GM12864 (cell line): ENCODE data around the gene CBX5.

Experiments used
- DNase-seq: peaks from one replicate; pipeline ENCODE4 v3.0.0-alpha.2; 2011; ENCODE audit warnings: low read depth
- H3K4me3 ChIP-seq: 2 replicates; pipeline ENCODE4 v1.5.1; 2011; ENCODE audit warnings: mild to moderate bottlenecking, low read depth, low read length, control low read depth
- TF ChIP-seq, protein P1 (sequence below): IDR thresholded peaks from 2 replicates; pipeline ENCODE4 v1.5.1; 2011; ENCODE audit warnings: low read depth, mild to moderate bottlenecking, moderate library complexity, low read length, control low read depth, inconsistent platforms; ENCODE audit errors: missing control alignments

Gene CBX5

DNA sequence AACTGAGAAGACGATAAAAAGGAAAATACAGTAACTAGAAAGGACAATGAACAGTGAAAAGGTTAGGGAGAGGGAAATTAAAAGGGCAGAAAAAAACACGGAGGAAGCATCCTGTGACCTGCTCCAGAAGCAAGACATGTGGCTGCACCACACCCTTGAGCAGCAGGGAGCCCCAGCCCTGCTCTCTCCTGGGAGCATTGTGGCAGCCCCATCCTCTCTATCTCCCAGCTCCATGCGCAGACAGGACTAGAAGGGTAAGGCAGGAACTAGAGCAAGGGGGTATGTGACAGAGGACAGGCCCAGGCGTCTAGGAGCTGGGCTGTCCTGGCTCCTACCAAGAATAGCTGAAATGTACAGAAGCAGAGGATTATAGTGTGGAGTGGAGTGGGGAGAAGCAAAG is 52.5 kb downstream of the CBX5 start:
- no peak for DNase-seq
- no peak overlapping the region for H3K4me3 ChIP-seq
- TF ChIP-seq, protein P1, sequence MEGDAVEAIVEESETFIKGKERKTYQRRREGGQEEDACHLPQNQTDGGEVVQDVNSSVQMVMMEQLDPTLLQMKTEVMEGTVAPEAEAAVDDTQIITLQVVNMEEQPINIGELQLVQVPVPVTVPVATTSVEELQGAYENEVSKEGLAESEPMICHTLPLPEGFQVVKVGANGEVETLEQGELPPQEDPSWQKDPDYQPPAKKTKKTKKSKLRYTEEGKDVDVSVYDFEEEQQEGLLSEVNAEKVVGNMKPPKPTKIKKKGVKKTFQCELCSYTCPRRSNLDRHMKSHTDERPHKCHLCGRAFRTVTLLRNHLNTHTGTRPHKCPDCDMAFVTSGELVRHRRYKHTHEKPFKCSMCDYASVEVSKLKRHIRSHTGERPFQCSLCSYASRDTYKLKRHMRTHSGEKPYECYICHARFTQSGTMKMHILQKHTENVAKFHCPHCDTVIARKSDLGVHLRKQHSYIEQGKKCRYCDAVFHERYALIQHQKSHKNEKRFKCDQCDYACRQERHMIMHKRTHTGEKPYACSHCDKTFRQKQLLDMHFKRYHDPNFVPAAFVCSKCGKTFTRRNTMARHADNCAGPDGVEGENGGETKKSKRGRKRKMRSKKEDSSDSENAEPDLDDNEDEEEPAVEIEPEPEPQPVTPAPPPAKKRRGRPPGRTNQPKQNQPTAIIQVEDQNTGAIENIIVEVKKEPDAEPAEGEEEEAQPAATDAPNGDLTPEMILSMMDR: no peak

- TF ChIP-seq, protein P1: no peak
- H3K4me3 ChIP-seq: no peak overlapping the region
- no peak for DNase-seq
These were observed 54.3 kb downstream of the CBX5 start for GRCh38 chr12:54225666-54226065.

GRCh38 chr12:54222609-54223008 is 57.3 kb downstream of the CBX5 start:
- no peak for DNase-seq
- TF ChIP-seq, protein P1: no peak
- H3K4me3 ChIP-seq: no peak overlapping the region

DNA sequence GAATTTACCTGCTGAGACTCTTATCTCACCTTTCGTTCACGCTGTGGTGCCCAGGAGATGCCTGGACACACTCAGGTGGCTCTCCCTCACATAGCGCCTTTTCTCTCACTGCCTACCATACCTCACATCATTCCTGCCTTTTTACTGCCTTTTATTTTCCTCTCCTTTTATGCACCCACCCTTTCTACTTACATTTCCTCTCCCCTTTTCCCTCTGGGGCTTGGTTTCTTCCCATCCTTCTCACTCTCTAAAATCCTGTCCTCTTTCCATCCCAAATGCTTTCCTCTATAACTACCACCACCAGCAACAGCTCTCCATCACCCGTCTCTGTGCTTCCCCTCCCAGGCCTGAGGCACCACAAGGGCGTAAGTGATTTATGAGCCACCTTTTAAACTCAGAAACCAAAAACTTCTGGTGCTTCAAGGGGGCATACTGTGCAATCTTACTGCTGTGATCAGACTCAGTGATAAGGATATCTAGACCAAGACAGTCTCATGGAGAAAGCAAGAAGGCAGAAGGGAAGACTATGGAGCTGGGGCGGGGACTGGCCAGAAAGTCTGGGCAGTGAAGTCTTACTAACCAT is 58.4 kb downstream of the CBX5 start:
- TF ChIP-seq, protein P1: no peak
- DNase-seq: no peak
- no peak overlapping the region for H3K4me3 ChIP-seq

GRCh38 chr12:54220567-54220966 is 59.4 kb downstream of the CBX5 start:
- no peak for DNase-seq

DNA sequence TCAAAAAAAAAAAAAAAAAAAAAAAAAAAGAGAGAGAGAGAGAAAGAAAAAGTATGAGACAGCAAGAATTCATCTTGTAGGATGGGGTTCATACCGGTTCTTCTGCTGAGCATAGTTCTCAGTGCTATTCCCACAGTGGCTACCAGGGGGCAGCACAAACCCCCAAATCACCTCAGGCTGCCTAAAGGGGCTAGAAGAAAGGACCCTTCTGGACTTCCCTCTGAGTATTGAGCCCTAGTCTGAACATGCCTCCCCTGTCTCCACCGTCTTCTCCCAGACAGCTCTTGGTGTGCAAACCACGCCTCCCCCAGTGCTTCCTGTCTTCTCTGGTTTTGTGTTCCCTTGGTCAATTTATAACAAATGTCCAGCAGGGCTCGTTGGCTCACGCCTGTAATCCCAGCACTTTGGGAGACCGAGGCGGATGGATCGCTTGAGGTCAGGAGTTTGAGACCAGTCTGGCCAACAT is 59.8 kb downstream of the CBX5 start:
- TF ChIP-seq, protein P1: peak; percentile 93
- H3K4me3 ChIP-seq: no peak overlapping the region
- no peak for DNase-seq

More at GRCh38 chr12:54220567-54220966, 59.4 kb downstream of the CBX5 start:
- TF ChIP-seq, protein P1: no peak
- H3K4me3 ChIP-seq: no peak overlapping the region

DNA sequence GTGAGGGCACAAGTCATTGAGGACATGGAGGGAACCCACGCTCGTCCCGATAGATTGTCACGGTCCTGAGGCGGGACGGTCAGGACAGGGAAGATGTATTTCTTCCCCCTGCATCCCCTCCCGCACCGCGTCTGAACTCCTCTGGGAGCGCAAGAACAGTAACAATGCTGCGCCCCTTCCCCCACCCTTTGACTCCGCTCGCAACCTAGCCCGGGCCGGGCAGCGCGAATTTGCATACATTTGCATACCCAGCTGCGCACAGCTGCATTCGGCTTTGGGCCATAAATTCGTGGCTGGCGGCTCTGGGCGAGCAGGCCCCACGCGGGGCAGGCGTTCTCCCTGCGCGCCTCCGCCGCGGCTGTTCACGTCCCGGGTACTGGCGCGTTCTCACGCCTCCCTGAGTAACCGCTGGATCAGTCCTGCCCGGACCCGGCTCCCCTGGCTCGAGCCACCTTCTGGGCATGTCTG is 62.1 kb downstream of the CBX5 start:
- TF ChIP-seq, protein P1: no peak
- H3K4me3 ChIP-seq: peak overlapping the region; percentile 46
- DNase-seq: no peak
